ENCODE data around the gene HK1. TPM values are rescaled to one million over a fixed set of nuclear protein-coding genes. Genes with fewer than 3 reads are reported as not detected.

HK1 gene
- total RNA-seq, 1 experiment from 2014 or later = 219 TPM

DNA sequence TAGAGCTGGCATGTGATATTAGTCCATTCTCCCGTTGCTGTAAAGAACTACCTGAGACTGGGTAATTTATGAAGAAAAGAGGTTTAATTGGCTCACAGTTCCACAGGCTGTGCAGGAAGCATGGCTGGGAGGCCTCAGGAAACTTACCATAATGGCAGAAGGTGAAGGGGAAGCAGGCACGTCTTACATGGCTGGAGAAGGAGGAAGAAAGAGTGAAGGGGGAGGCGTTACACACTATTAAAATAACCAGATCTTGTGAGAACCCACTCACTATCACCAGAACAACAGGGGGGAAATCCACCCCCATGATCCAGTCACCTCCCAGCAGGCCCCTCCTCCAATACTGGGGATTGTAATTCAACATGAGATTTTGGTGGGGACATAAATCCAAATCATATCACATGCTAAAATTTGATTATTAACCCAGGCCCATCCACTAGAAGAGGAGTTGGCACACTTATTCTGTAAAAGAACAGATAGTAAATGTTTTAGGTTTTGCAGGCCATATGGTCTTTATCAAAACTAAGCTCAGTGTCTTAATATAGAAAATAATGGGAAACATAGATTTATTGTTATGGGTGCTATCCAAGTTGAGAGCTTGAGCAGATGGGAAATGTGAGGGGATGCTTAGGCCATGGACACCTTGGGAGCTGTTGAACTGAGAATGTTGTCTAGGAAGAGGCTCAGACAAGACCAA, 18.6 kb upstream of the HK1 start:
- Mint-ChIP-seq H3K36me3 (no peaks in the 10 kb centered on the region), H3K27ac (no peak overlapping the region), H3K27me3 (ENCODE audit: low read depth) (no peaks in the 10 kb centered on the region), H3K9me3 (no peaks in the 10 kb centered on the region), H3K4me1 (no peaks in the 10 kb centered on the region), H3K4me3 (no peak overlapping the region)
- DNase-seq (ENCODE audit: low spot score) (no peak), ATAC-seq (no peak)
- ChIA-PET POLR2A (no interaction called here), CTCF (interaction anchor here (1.3 kb wide), 1 partner anchor 133 kb away, joined by 4 read pairs; no protein-coding TSS in a partner anchor)
- no peak for TF ChIP-seq ZBTB21 (CRISPR knock-in tag; IDR thresholded peaks at IDR 0.05; ENCODE audit: borderline replicate concordance)
- no peak for TF ChIP-seq NR2C2 (CRISPR knock-in tag; IDR thresholded peaks at IDR 0.05)
- TF ChIP-seq EMX1 (CRISPR knock-in tag; IDR thresholded peaks at IDR 0.05) = no peak

DNA sequence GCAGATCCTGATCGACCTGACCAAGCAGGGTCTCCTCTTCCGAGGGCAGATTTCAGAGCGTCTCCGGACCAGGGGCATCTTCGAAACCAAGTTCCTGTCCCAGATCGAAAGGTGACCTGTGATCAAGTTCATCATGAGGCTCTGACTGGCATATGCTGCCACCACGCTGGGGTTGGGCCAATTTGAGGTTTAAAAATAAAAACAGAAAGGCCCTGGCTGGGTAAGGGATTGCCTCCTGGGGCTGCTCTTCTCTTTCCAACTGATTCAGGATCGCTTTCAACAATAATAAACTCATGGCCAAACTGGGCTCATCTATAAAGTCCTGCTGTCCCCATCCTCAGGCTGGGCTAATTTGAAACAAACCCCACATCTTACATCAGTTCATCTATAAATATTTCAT, 17.1 kb upstream of the HK1 start:
- Mint-ChIP-seq H3K4me1 (no peaks in the 10 kb centered on the region), H3K27me3 (ENCODE audit: low read depth) (no peaks in the 10 kb centered on the region), H3K4me3 (no peak overlapping the region), H3K36me3 (no peaks in the 10 kb centered on the region), H3K27ac (no peak overlapping the region), H3K9me3 (no peaks in the 10 kb centered on the region)
- TF ChIP-seq GTF2I (CRISPR knock-in tag; conservative IDR thresholded peaks at IDR 0.05) (no peak), RORB (CRISPR knock-in tag; IDR thresholded peaks at IDR 0.05) (no peak), MXD4 (CRISPR knock-in tag; IDR thresholded peaks at IDR 0.05; ENCODE audit: borderline replicate concordance) (no peak), TEAD1 (CRISPR knock-in tag; IDR thresholded peaks at IDR 0.05) (no peak), MYBL2 (CRISPR knock-in tag; IDR thresholded peaks at IDR 0.05) (no peak), CREB1 (CRISPR knock-in tag; IDR thresholded peaks at IDR 0.05) (no peak), FOXP1 (CRISPR knock-in tag; IDR thresholded peaks at IDR 0.05; ENCODE audit: borderline replicate concordance) (no peak), CBFB (CRISPR knock-in tag; IDR thresholded peaks at IDR 0.05; ENCODE audit: low read depth) (no peak), PREB (CRISPR knock-in tag; IDR thresholded peaks at IDR 0.05; ENCODE audit: borderline replicate concordance) (no peak), ELF4 (CRISPR knock-in tag; IDR thresholded peaks at IDR 0.05; ENCODE audit: low read depth) (no peak), NR3C1 (CRISPR knock-in tag; conservative IDR thresholded peaks at IDR 0.05; ENCODE audit: low read depth) (no peak), TCF7 (CRISPR knock-in tag; IDR thresholded peaks at IDR 0.05; ENCODE audit: low read depth) (no peak), TEAD4 (CRISPR knock-in tag; IDR thresholded peaks at IDR 0.05) (no peak), ZNF423 (CRISPR knock-in tag; IDR thresholded peaks at IDR 0.05) (no peak)
- TF ChIP-seq, protein P1, sequence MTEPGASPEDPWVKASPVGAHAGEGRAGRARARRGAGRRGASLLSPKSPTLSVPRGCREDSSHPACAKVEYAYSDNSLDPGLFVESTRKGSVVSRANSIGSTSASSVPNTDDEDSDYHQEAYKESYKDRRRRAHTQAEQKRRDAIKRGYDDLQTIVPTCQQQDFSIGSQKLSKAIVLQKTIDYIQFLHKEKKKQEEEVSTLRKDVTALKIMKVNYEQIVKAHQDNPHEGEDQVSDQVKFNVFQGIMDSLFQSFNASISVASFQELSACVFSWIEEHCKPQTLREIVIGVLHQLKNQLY (CRISPR knock-in tag; IDR thresholded peaks at IDR 0.05) = no peak
- TF ChIP-seq, protein P2, sequence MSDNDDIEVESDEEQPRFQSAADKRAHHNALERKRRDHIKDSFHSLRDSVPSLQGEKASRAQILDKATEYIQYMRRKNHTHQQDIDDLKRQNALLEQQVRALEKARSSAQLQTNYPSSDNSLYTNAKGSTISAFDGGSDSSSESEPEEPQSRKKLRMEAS (CRISPR knock-in tag; IDR thresholded peaks at IDR 0.05) = no peak
- DNase-seq (ENCODE audit: low spot score) (no peak), ATAC-seq (no peak)
- POLR2A ChIA-PET = no interaction called here
- CTCF ChIA-PET = interaction anchor here (0.7 to 1.3 kb wide), 4 partner anchors 18 to 131 kb away, joined by 3 to 4 read pairs (median 3); no protein-coding TSS in a partner anchor

- POLR2A ChIA-PET = no interaction called here
- Mint-ChIP-seq H3K27me3 (ENCODE audit: low read depth) (no peaks in the 10 kb centered on the region), H3K4me1 (peaks cover 4% of the 10 kb centered on the region), H3K36me3 (no peaks in the 10 kb centered on the region), H3K27ac (no peak overlapping the region), H3K9me3 (no peaks in the 10 kb centered on the region), H3K4me3 (no peak overlapping the region)
- ATAC-seq = no peak
- no peak for DNase-seq (ENCODE audit: low spot score)
- CTCF ChIA-PET = interaction anchor here (1.3 kb wide), 1 partner anchor 56 kb away, joined by 3 read pairs; no protein-coding TSS in a partner anchor
- TF ChIP-seq, protein P3, sequence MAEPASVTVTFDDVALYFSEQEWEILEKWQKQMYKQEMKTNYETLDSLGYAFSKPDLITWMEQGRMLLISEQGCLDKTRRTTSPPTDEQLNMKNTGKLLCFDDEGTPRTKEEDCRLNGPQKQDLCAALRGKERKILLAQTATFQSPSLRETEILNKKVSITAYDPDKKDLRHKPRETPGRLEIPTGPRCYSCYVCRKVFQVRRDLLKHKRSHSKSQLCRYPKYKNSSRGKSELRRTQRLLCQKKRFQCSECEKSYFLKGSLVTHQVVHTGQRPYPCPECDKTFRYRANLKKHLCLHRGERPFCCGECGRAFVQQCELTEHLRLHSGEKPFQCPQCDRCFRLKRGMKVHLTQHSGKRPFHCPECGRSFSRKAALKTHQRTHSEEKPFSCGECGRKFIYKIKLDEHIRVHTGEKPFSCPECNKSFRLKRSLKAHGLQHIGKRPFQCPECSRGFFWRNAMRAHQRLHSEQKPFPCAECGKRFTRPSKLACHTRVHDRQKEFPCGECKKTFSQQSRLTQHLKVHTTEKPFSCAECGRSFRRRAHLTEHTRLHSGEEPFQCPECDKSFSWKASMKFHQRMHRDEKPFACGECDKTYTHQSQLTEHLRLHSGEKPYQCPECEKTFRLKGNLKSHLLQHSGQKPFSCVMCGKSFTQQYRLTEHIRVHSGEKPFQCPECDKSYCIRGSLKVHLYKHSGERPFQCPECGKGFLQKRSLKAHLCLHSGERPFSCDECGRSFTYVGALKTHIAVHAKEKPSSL (CRISPR knock-in tag; conservative IDR thresholded peaks at IDR 0.05) = no peak
- TF ChIP-seq JAZF1 (CRISPR knock-in tag; IDR thresholded peaks at IDR 0.05) (no peak), STAT6 (CRISPR knock-in tag; conservative IDR thresholded peaks at IDR 0.05; ENCODE audit: low read depth) (no peak), ZNF263 (CRISPR knock-in tag; IDR thresholded peaks at IDR 0.05; ENCODE audit: low read depth) (no peak)
Measured at GRCh38 chr10:69262292-69262751, 16.0 kb upstream of the HK1 start.
